ENCODE measurements around the gene LRFN5.
"Not testable (repeated sequence)": the region's sequence is repeated elsewhere in the genome, so short reads cannot be mapped to it uniquely, and the experiment has no call there.

LRFN5 gene

GRCh38 chr14:41597647-41598046 lies 9.0 kb upstream of the LRFN5 start:
- TF ChIP-seq MYC (IDR thresholded peaks at IDR 0.05; ENCODE audit: low read depth, low read length) (no peak), POLR2A (IDR thresholded peaks at IDR 0.05; ENCODE audit: extremely low read depth, insufficient read length) (no peak)
- TF ChIP-seq, protein P1, sequence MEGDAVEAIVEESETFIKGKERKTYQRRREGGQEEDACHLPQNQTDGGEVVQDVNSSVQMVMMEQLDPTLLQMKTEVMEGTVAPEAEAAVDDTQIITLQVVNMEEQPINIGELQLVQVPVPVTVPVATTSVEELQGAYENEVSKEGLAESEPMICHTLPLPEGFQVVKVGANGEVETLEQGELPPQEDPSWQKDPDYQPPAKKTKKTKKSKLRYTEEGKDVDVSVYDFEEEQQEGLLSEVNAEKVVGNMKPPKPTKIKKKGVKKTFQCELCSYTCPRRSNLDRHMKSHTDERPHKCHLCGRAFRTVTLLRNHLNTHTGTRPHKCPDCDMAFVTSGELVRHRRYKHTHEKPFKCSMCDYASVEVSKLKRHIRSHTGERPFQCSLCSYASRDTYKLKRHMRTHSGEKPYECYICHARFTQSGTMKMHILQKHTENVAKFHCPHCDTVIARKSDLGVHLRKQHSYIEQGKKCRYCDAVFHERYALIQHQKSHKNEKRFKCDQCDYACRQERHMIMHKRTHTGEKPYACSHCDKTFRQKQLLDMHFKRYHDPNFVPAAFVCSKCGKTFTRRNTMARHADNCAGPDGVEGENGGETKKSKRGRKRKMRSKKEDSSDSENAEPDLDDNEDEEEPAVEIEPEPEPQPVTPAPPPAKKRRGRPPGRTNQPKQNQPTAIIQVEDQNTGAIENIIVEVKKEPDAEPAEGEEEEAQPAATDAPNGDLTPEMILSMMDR (IDR thresholded peaks at IDR 0.05; ENCODE audit: low read depth, low read length), result no peak
- TF ChIP-seq, protein P2, sequence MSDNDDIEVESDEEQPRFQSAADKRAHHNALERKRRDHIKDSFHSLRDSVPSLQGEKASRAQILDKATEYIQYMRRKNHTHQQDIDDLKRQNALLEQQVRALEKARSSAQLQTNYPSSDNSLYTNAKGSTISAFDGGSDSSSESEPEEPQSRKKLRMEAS (IDR thresholded peaks at IDR 0.05; ENCODE audit: low read depth, low read length), result no peak
- no peak overlapping the region for H3K4me3 ChIP-seq (ENCODE audit: low read depth, low read length)
- DNase-seq (ENCODE audit: low read depth), result no peak

DNA sequence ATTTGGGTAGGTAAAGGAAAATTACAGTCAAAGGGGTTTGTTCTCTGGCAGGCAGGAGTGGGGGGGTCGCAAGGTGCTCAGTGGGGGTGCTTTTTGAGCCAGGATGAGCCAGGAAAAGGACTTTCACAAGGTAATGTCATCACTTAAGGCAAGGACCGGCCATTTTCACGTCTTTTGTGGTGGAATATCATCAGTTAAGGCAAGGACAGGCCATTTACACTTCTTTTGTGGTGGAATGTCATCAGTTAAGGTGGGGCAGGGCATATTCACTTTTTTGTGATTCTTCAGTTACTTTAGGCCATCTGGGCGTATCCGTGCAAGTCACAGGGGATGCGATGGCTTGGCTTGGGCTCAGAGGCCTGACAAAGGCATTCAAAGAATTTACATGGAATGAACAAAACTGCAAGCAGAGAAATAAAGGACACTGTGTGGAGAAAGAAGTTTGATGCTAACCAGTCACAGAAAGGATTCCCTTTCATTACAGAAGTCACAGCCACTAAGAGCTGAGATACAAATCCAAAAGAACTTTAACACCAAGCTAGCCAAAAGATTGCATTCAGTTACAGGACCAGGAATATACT lies 6.8 kb upstream of the LRFN5 start:
- H3K4me3 ChIP-seq (ENCODE audit: low read depth, low read length); DNase-seq (ENCODE audit: low read depth): not testable (repeated sequence)

GRCh38 chr14:41604721-41605531 lies 1.8 kb upstream of the LRFN5 start:
- H3K4me3 ChIP-seq (ENCODE audit: low read depth, low read length), result no peak overlapping the region
- TF ChIP-seq, protein P1 (IDR thresholded peaks at IDR 0.05; ENCODE audit: low read depth, low read length), result no peak
- TF ChIP-seq MYC (IDR thresholded peaks at IDR 0.05; ENCODE audit: low read depth, low read length) (no peak), POLR2A (IDR thresholded peaks at IDR 0.05; ENCODE audit: extremely low read depth, insufficient read length) (no peak)
- TF ChIP-seq, protein P2 (IDR thresholded peaks at IDR 0.05; ENCODE audit: low read depth, low read length), result no peak
- DNase-seq (ENCODE audit: low read depth), result no peak

- no peak for DNase-seq (ENCODE audit: low read depth)
- no peak overlapping the region for H3K4me3 ChIP-seq (ENCODE audit: low read depth, low read length)
- TF ChIP-seq, protein P2 (IDR thresholded peaks at IDR 0.05; ENCODE audit: low read depth, low read length), result no peak
- TF ChIP-seq, protein P1 (IDR thresholded peaks at IDR 0.05; ENCODE audit: low read depth, low read length), result no peak
- TF ChIP-seq MYC (IDR thresholded peaks at IDR 0.05; ENCODE audit: low read depth, low read length) (no peak), POLR2A (IDR thresholded peaks at IDR 0.05; ENCODE audit: extremely low read depth, insufficient read length) (no peak)
These were observed 960 bp upstream of the LRFN5 start for GRCh38 chr14:41605550-41606281.

- DNase-seq (ENCODE audit: low read depth), result no peak
- H3K4me3 ChIP-seq (ENCODE audit: low read depth, low read length), result no peak overlapping the region
- no peak for TF ChIP-seq MYC (IDR thresholded peaks at IDR 0.05; ENCODE audit: low read depth, low read length)
- TF ChIP-seq, protein P2 (IDR thresholded peaks at IDR 0.05; ENCODE audit: low read depth, low read length), result no peak
- no peak for TF ChIP-seq POLR2A (IDR thresholded peaks at IDR 0.05; ENCODE audit: extremely low read depth, insufficient read length)
- TF ChIP-seq, protein P1 (IDR thresholded peaks at IDR 0.05; ENCODE audit: low read depth, low read length), result no peak
These were observed 469 bp upstream of the LRFN5 start for GRCh38 chr14:41606282-41606531.

- no peak for DNase-seq (ENCODE audit: low read depth)
- TF ChIP-seq MYC (IDR thresholded peaks at IDR 0.05; ENCODE audit: low read depth, low read length), result no peak
- TF ChIP-seq, protein P2 (IDR thresholded peaks at IDR 0.05; ENCODE audit: low read depth, low read length), result no peak
- TF ChIP-seq, protein P1 (IDR thresholded peaks at IDR 0.05; ENCODE audit: low read depth, low read length), result no peak
- no peak for TF ChIP-seq POLR2A (IDR thresholded peaks at IDR 0.05; ENCODE audit: extremely low read depth, insufficient read length)
- H3K4me3 ChIP-seq (ENCODE audit: low read depth, low read length), result no peak overlapping the region
These were observed 664 bp downstream of the LRFN5 start for GRCh38 chr14:41607304-41607775.
